Measurements from ENCODE around the gene HES3. TPM values are rescaled to one million over a fixed set of nuclear protein-coding genes. Genes with fewer than 3 reads are reported as not detected.

Gene HES3
- total RNA-seq, 1 donor from 2014 or later = not detected

Other genes starting within 250 kb of the HES3 start
- 1.2 and 1.8 TPM in 2 replicates for gene KCNAB2, start 198.3 kb upstream of the HES3 start, total RNA-seq
- 0.10 TPM in 1 of 2 replicates, not detected in the other for gene CHD5, start 63.9 kb upstream of the HES3 start, total RNA-seq
- gene RPL22, start 44.6 kb upstream of the HES3 start, total RNA-seq = 148 and 160 TPM in 2 replicates
- 0.36 and 0.86 TPM in 2 replicates for gene RNF207, start 38.1 kb upstream of the HES3 start, total RNA-seq
- 180 and 182 TPM in 2 replicates for gene ICMT, start 8.2 kb upstream of the HES3 start, total RNA-seq
- 192 and 339 TPM in 2 replicates for gene GPR153, start 16.9 kb downstream of the HES3 start, total RNA-seq
- gene ACOT7, start 149.6 kb downstream of the HES3 start, total RNA-seq = 18.7 and 35.2 TPM in 2 replicates
- gene HES2, start 175.7 kb downstream of the HES3 start, total RNA-seq = 12.5 and 24.4 TPM in 2 replicates
- gene ESPN, start 180.6 kb downstream of the HES3 start, total RNA-seq = 0.03 and 0.31 TPM in 2 replicates
- 24.4 and 38.2 TPM in 2 replicates for gene TNFRSF25, start 222.0 kb downstream of the HES3 start, total RNA-seq
- 52.4 and 88.3 TPM in 2 replicates for gene PLEKHG5, start 247.5 kb downstream of the HES3 start, total RNA-seq

Data from myocyte (in vitro differentiated cells).